ENCODE results near the gene ENG.
A peak's percentile ranks its signal among the peaks of the same experiment; 100 is the strongest.

The ENG gene

DNA sequence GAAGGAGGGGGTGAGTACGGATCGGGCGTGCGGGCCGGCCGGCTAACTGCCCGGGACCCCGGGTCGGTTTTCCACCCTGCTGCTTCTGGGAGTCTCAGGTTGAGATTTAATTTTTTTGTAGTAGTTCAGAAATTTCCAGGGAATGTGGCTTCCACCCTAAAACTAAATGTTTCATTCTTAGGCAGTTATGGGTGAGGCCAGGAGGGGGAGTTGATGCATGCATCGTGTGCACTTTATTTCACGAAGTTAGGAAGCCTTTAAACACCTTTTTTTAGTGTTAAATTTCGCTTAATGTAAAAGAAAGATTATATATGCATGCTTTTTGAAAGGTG lies 67.7 kb downstream of the ENG start:
- peaks cover 57% of the 10 kb centered on the region for H3K36me3 ChIP-seq (ENCODE audit: control insufficient read depth, low read length)
- peak overlapping the region; percentile 88 for H3K27ac ChIP-seq (ENCODE audit: low read depth, low read length)
- H4K20me1 ChIP-seq (ENCODE audit: control insufficient read depth, insufficient read depth, low read depth, low read length) = peaks cover 35% of the 10 kb centered on the region
- H3K9me2 ChIP-seq (replicated peaks; ENCODE audit: control insufficient read depth, low read length) = no peaks in the 10 kb centered on the region
- TF ChIP-seq EZH2phosphoT487 (IDR thresholded peaks at IDR 0.05; ENCODE audit: borderline replicate concordance, low read length) = no peak
- TF ChIP-seq, protein P1, sequence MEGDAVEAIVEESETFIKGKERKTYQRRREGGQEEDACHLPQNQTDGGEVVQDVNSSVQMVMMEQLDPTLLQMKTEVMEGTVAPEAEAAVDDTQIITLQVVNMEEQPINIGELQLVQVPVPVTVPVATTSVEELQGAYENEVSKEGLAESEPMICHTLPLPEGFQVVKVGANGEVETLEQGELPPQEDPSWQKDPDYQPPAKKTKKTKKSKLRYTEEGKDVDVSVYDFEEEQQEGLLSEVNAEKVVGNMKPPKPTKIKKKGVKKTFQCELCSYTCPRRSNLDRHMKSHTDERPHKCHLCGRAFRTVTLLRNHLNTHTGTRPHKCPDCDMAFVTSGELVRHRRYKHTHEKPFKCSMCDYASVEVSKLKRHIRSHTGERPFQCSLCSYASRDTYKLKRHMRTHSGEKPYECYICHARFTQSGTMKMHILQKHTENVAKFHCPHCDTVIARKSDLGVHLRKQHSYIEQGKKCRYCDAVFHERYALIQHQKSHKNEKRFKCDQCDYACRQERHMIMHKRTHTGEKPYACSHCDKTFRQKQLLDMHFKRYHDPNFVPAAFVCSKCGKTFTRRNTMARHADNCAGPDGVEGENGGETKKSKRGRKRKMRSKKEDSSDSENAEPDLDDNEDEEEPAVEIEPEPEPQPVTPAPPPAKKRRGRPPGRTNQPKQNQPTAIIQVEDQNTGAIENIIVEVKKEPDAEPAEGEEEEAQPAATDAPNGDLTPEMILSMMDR (IDR thresholded peaks at IDR 0.05; ENCODE audit: low read depth, low read length, poor library complexity, severe bottlenecking) = peak; percentile 74
- H3F3A ChIP-seq (ENCODE audit: control insufficient read depth, insufficient read depth) = peaks cover 19% of the 10 kb centered on the region
- H3K4me3 ChIP-seq (ENCODE audit: low read length) = peak overlapping the region; percentile 96
- H3K27me3 ChIP-seq (ENCODE audit: control insufficient read depth, low read length) = no peaks in the 10 kb centered on the region
- peaks cover 38% of the 10 kb centered on the region for H3K4me1 ChIP-seq (ENCODE audit: control insufficient read depth, low read length)
- H3K4me2 ChIP-seq (ENCODE audit: low read length) = peak overlapping the region; percentile 60
- peaks cover 47% of the 10 kb centered on the region for H3K79me2 ChIP-seq (ENCODE audit: control insufficient read depth, low read length)
- no peaks in the 10 kb centered on the region for H3K9me3 ChIP-seq (ENCODE audit: control insufficient read depth, insufficient read depth, low read length)

DNA sequence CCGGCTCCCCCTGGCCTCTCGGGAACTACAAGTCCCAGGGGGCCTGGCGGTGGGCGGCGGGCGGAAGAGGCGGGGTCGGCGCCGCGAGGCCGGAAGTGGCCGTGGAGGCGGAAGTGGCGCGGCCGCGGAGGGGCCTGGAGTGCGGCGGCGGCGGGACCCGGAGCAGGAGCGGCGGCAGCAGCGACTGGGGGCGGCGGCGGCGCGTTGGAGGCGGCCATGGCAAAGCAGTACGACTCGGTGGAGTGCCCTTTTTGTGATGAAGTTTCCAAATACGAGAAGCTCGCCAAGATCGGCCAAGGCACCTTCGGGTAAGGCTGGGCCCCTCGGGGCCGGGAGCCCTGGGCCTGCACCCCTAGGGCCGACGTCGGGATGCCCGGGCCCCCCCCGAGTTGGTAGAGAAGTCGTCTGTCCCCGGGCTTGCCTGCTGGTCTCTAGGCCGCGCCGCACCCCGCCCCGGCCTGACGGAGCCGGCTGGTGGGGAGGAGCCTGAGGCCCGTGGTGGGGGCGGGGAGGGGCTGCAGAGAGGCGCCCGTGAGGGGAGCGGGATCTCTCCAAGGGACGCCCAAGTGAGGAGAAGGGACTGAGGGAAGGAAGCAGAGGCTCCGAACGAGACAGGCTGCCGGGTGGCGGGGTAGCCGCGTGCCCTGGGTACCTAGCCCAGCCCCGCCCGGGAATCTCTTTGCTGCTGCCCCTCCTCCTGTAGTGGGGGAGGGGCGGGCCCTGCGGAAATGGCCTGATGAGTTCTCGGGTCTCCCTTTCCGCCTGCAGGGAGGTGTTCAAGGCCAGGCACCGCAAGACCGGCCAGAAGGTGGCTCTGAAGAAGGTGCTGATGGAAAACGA lies 68.3 kb downstream of the ENG start, which contains the start of gene CDK9:
CDK9 (plus strand) TSS at position 102 of the 840 bp plus-strand sequence; CDS start at position 217, 115 bp downstream.
- Histone ChIP-seq H3K4me3 (ENCODE audit: low read length) (peak within 1 kb of the TSS; percentile 96), H4K20me1 (ENCODE audit: control insufficient read depth, insufficient read depth, low read depth, low read length) (peaks cover 35% of the 10 kb centered on the region), H3K4me1 (ENCODE audit: control insufficient read depth, low read length) (peaks cover 44% of the 10 kb centered on the region), H3K27me3 (ENCODE audit: control insufficient read depth, low read length) (no peaks in the 10 kb centered on the region), H3K36me3 (ENCODE audit: control insufficient read depth, low read length) (peaks cover 51% of the 10 kb centered on the region), H3K9me3 (ENCODE audit: control insufficient read depth, insufficient read depth, low read length) (no peaks in the 10 kb centered on the region), H3K9me2 (replicated peaks; ENCODE audit: control insufficient read depth, low read length) (no peaks in the 10 kb centered on the region), H3K79me2 (ENCODE audit: control insufficient read depth, low read length) (peaks cover 47% of the 10 kb centered on the region), H3K4me2 (ENCODE audit: low read length) (peak within 1 kb of the TSS; percentile 61), H3F3A (ENCODE audit: control insufficient read depth, insufficient read depth) (peaks cover 24% of the 10 kb centered on the region), H3K27ac (ENCODE audit: low read depth, low read length) (peak within 1 kb of the TSS; percentile 88)
- TF ChIP-seq EZH2phosphoT487 (IDR thresholded peaks at IDR 0.05; ENCODE audit: borderline replicate concordance, low read length) = no peak
- TF ChIP-seq, protein P1 (IDR thresholded peaks at IDR 0.05; ENCODE audit: low read depth, low read length, poor library complexity, severe bottlenecking) = no peak

DNA sequence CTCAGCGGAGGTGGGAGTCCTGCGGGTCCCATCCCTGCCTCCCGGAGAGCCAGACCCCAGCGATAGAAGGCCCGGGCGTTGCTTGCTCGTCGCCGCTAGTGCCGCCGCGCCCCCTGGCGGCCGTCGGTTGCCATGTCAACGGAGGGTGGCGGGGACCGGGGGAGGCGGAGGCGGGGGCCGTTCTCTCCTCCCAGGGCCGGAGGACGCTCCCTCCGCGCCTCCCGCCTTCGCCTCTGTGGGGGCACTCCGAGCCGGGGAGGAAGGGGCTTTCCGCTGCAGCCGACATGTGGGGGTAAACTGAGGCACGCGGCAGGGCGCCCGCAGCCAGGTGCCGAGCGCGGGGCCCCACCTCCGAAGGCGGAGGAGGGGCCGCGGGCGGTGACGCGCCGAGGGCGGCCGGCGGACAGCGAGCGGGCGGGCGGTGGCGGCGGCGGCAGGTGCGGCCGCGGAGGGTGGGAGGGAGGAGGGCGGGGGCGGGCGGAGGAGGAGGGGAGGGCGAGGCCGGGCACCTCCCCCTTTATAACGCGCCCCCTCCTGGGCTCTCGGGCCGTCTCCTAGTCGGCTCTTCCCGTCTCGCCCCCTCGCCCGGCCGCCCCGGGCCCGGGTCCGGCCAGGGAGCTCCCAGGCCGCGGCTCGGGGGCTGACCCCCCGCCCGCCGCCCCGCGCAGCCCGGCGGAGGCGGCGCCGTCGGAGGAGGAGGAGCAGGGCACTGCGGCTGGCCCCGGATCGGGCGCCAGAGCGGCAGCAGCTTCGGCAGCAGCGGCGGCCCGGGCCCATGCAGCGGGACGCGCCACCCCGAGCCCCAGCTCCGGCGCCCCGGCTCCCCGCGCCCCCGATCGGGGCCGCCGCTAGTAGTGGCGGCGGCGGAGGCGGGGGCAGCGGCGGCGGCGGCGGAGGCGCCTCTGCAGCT lies 69.2 kb downstream of the ENG start:
- H3K36me3 ChIP-seq (ENCODE audit: control insufficient read depth, low read length) = peaks cover 42% of the 10 kb centered on the region
- no peaks in the 10 kb centered on the region for H3K9me3 ChIP-seq (ENCODE audit: control insufficient read depth, insufficient read depth, low read length)
- peak overlapping the region; percentile 96 for H3K4me3 ChIP-seq (ENCODE audit: low read length)
- peaks cover 32% of the 10 kb centered on the region for H3F3A ChIP-seq (ENCODE audit: control insufficient read depth, insufficient read depth)
- H3K4me1 ChIP-seq (ENCODE audit: control insufficient read depth, low read length) = peaks cover 49% of the 10 kb centered on the region
- TF ChIP-seq EZH2phosphoT487 (IDR thresholded peaks at IDR 0.05; ENCODE audit: borderline replicate concordance, low read length) = no peak
- TF ChIP-seq, protein P1 (IDR thresholded peaks at IDR 0.05; ENCODE audit: low read depth, low read length, poor library complexity, severe bottlenecking) = peak; percentile 90
- peak overlapping the region; percentile 73 for H3K27ac ChIP-seq (ENCODE audit: low read depth, low read length)
- H3K4me2 ChIP-seq (ENCODE audit: low read length) = peak overlapping the region; percentile 61
- H3K27me3 ChIP-seq (ENCODE audit: control insufficient read depth, low read length) = no peaks in the 10 kb centered on the region
- no peaks in the 10 kb centered on the region for H3K9me2 ChIP-seq (replicated peaks; ENCODE audit: control insufficient read depth, low read length)
- peaks cover 33% of the 10 kb centered on the region for H4K20me1 ChIP-seq (ENCODE audit: control insufficient read depth, insufficient read depth, low read depth, low read length)
- H3K79me2 ChIP-seq (ENCODE audit: control insufficient read depth, low read length) = peaks cover 44% of the 10 kb centered on the region

Data from DOHH2 (cell line).